ENCODE data around the gene CERS4. TPM values are rescaled to one million over a fixed set of nuclear protein-coding genes. Genes with fewer than 3 reads are reported as not detected.

CERS4 gene
- total RNA-seq, 1 experiment from 2014 or later: 11.6 TPM

DNA sequence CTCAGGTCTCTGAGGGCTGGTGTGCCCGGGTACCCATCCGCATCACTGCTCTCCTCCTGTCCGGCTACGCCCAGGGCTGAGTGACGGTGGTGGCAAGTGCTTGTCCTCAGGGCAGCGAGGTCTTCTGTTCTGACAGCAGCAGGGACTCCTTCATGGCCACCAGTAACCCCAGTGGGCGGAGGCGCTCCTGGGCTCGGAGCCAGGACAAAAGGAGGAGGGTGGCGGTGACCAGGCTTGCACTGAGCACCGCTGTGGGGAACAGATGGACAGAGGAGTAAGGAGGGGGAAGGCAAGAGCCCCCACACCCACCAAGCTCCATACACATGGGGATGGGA lies 93.2 kb downstream of the CERS4 start:
- Histone ChIP-seq H3K27ac (ENCODE audit: low read length) (no peak overlapping the region), H3K27me3 (ENCODE audit: control insufficient read depth, insufficient read depth, low read length) (no peaks in the 10 kb centered on the region), H3K4me3 (ENCODE audit: low read depth in 2 of 2, low read length in 2 of 2) (no peak overlapping the region), H3K9me3 (ENCODE audit: control insufficient read depth, insufficient read depth, low read depth, low read length) (no peaks in the 10 kb centered on the region), H3K36me3 (ENCODE audit: control insufficient read depth, insufficient read depth, low read length) (no peaks in the 10 kb centered on the region; the same call in 1 of the 2 replicates), H3K4me1 (ENCODE audit: control insufficient read depth, insufficient read depth, low read length) (peaks cover 9% of the 10 kb centered on the region)
- in situ Hi-C loops (cut with HindIII; ENCODE audit: low pct_unique_long_range_greater_than_20kb, low sequenced_read_pairs) (no loop called here), intact Hi-C loops (cut with micrococcal nuclease; ENCODE audit: unreplicated experiment) (no loop called here)
- ChIA-PET CTCF (no interaction called here), POLR2A (no interaction called here)
- no peak; the same call in 1 of the 2 replicates for ATAC-seq
- no peak for DNase-seq (ENCODE audit: low read depth, low spot score)
- no TSS peak for BruUV-seq (replicated peaks)
- no peak for TF ChIP-seq POLR2AphosphoS5 (IDR thresholded peaks at IDR 0.05; ENCODE audit: low read depth, low read length)
- TF ChIP-seq, protein P1, sequence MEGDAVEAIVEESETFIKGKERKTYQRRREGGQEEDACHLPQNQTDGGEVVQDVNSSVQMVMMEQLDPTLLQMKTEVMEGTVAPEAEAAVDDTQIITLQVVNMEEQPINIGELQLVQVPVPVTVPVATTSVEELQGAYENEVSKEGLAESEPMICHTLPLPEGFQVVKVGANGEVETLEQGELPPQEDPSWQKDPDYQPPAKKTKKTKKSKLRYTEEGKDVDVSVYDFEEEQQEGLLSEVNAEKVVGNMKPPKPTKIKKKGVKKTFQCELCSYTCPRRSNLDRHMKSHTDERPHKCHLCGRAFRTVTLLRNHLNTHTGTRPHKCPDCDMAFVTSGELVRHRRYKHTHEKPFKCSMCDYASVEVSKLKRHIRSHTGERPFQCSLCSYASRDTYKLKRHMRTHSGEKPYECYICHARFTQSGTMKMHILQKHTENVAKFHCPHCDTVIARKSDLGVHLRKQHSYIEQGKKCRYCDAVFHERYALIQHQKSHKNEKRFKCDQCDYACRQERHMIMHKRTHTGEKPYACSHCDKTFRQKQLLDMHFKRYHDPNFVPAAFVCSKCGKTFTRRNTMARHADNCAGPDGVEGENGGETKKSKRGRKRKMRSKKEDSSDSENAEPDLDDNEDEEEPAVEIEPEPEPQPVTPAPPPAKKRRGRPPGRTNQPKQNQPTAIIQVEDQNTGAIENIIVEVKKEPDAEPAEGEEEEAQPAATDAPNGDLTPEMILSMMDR (IDR thresholded peaks at IDR 0.05): no peak

DNA sequence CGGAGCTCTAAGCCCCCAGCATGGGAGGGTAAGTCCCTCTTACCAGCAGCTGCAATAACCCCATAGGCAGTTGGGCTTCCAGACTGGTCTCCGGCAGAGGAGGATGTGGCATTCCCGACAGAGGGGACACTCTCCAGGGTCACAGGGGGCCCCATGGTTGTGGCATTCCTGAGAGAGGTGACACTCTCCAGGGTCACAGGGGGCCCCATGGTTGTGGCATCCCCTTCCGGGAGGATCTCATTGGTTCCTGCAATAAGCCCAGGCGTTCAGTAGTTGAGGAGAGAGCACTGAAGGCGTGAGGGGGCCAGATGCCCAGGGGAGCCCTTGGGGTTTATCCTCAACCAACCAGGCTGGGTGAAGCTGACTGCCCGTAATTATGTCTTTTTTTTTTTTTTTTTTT lies 93.6 kb downstream of the CERS4 start:
- H3K36me3 ChIP-seq (ENCODE audit: control insufficient read depth, insufficient read depth, low read length): no peaks in the 10 kb centered on the region; the same call in 1 of the 2 replicates
- no peak for DNase-seq (ENCODE audit: low read depth, low spot score)
- H3K9me3 ChIP-seq (ENCODE audit: control insufficient read depth, insufficient read depth, low read depth, low read length): no peaks in the 10 kb centered on the region
- in situ Hi-C loops (cut with HindIII; ENCODE audit: low pct_unique_long_range_greater_than_20kb, low sequenced_read_pairs) (no loop called here), intact Hi-C loops (cut with micrococcal nuclease; ENCODE audit: unreplicated experiment) (no loop called here)
- H3K4me1 ChIP-seq (ENCODE audit: control insufficient read depth, insufficient read depth, low read length): peaks cover 9% of the 10 kb centered on the region
- H3K4me3 ChIP-seq (ENCODE audit: low read depth in 2 of 2, low read length in 2 of 2): no peak overlapping the region
- H3K27ac ChIP-seq (ENCODE audit: low read length): no peak overlapping the region
- BruUV-seq (replicated peaks): no TSS peak
- ChIA-PET CTCF (interaction anchor here (0.7 kb wide), 1 partner anchor 19 kb away, joined by 8 read pairs; no protein-coding TSS in a partner anchor), POLR2A (no interaction called here)
- H3K27me3 ChIP-seq (ENCODE audit: control insufficient read depth, insufficient read depth, low read length): no peaks in the 10 kb centered on the region
- no peak for TF ChIP-seq SIN3A (IDR thresholded peaks at IDR 0.05; ENCODE audit: borderline replicate concordance, insufficient read depth, low read depth, low read length)
- no peak for TF ChIP-seq TCF7L2 (IDR thresholded peaks at IDR 0.05; ENCODE audit: low read depth, low read length)
- no peak for TF ChIP-seq POLR2AphosphoS5 (IDR thresholded peaks at IDR 0.05; ENCODE audit: low read depth, low read length)
- TF ChIP-seq, protein P2, sequence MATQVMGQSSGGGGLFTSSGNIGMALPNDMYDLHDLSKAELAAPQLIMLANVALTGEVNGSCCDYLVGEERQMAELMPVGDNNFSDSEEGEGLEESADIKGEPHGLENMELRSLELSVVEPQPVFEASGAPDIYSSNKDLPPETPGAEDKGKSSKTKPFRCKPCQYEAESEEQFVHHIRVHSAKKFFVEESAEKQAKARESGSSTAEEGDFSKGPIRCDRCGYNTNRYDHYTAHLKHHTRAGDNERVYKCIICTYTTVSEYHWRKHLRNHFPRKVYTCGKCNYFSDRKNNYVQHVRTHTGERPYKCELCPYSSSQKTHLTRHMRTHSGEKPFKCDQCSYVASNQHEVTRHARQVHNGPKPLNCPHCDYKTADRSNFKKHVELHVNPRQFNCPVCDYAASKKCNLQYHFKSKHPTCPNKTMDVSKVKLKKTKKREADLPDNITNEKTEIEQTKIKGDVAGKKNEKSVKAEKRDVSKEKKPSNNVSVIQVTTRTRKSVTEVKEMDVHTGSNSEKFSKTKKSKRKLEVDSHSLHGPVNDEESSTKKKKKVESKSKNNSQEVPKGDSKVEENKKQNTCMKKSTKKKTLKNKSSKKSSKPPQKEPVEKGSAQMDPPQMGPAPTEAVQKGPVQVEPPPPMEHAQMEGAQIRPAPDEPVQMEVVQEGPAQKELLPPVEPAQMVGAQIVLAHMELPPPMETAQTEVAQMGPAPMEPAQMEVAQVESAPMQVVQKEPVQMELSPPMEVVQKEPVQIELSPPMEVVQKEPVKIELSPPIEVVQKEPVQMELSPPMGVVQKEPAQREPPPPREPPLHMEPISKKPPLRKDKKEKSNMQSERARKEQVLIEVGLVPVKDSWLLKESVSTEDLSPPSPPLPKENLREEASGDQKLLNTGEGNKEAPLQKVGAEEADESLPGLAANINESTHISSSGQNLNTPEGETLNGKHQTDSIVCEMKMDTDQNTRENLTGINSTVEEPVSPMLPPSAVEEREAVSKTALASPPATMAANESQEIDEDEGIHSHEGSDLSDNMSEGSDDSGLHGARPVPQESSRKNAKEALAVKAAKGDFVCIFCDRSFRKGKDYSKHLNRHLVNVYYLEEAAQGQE (IDR thresholded peaks at IDR 0.05; ENCODE audit: insufficient read depth in 1 of 2, low read depth in 2 of 2, low read length in 1 of 2): no peak
- TF ChIP-seq, protein P1 (IDR thresholded peaks at IDR 0.05): no peak
- ATAC-seq: no peak
